Esophagus muscularis mucosa (tissue), 4 donors: ENCODE measurements around the gene RAD51B. TPM values are rescaled to one million over a fixed set of nuclear protein-coding genes. Genes with fewer than 3 reads are reported as not detected.

Source experiments
- DNase-seq: peaks from one replicate; pipeline ENCODE4 v3.0.0-alpha.2; 2017; ENCODE audit errors: extremely low spot score
- H3K27ac ChIP-seq, 4 donors: fragments of 200-600 bp; sonication (generic); replicated peaks in 1 of 4; 1 replicate in 3 of 4; 2 replicates in 1 of 4; pipeline ENCODE4 v1.5.1; 2016 to 2019; ENCODE audit warnings: mild to moderate bottlenecking in 1 of 4
- H3K27me3 ChIP-seq, 4 donors: fragments of 200-600 bp; sonication (generic); one replicate each; pipeline versions ENCODE4 v1.5.1 to v1.6.0; 2016 to 2019
- H3K36me3 ChIP-seq, 4 donors: fragments of 200-600 bp; sonication (generic); one replicate each; pipeline ENCODE4 v1.5.1; 2016 to 2019
- H3K4me1 ChIP-seq, 4 donors: fragments of 200-600 bp; sonication (generic); one replicate each; pipeline ENCODE4 v1.5.1; 2016 to 2019
- H3K4me3 ChIP-seq, 4 donors: fragments of 200-600 bp; sonication (generic); 1 replicate in 2 of 4; 2 replicates in 2 of 4; pipeline ENCODE4 v1.5.1; 2016 to 2019; ENCODE audit warnings: mild to moderate bottlenecking in 4 of 4, moderate library complexity in 1 of 4
- H3K9me3 ChIP-seq, 4 donors: fragments of 200-600 bp; sonication (generic); 1 replicate in 3 of 4; 2 replicates in 1 of 4; pipeline ENCODE4 v1.5.1; 2016 to 2019
- EP300 ChIP-seq: sonication (generic); formaldehyde crosslinking; IDR thresholded peaks from one replicate; pipeline ENCODE4 v1.6.1; 2017; ENCODE audit warnings: antibody characterized with exemption
- POLR2A ChIP-seq: fragments of 450-650 bp; IDR thresholded peaks from one replicate; pipeline ENCODE4 v1.6.1; 2017; ENCODE audit warnings: antibody characterized with exemption, moderate library complexity, mild to moderate bottlenecking, low read depth
- POLR2AphosphoS5 ChIP-seq, 2 donors: sonication (generic); formaldehyde crosslinking; IDR thresholded peaks; one replicate each; pipeline ENCODE4 v1.6.1; 2017; ENCODE audit warnings: antibody characterized with exemption in 2 of 2
- WGBS: methylation state at CpG from one replicate; pipeline ENCODE4 v1.1.5; 2018; 5-methylcytosine and 5-hydroxymethylcytosine counted together
- intact Hi-C: fragments of 100-400 bp; cut with DNase I; formaldehyde crosslinking; loops from one replicate; pipeline ENCODE4 v1.15.1; 2023
- total RNA-seq, 4 donors: library from RNA; depleted of rRNA; stranded (reverse); fragments of >200 nt; gene quantifications; one replicate each; pipeline versions ENCODE4 v1.1.0 to v1.2.1, GENCODE V29; 2016
- TF ChIP-seq, protein P1 (sequence below), 3 experiments: fragments of 200-600 bp in 2 of 3; fragments of 450-650 bp in 1 of 3; sonication (generic) in 2 of 3; IDR thresholded peaks; one replicate each; pipeline ENCODE4 v1.5.1; 2017 to 2019; ENCODE audit warnings: antibody characterized with exemption in 3 of 3, mild to moderate bottlenecking in 2 of 3, moderate library complexity in 1 of 3

Gene RAD51B
- total RNA-seq, 4 donors from 2014 or later, result 2.8 to 11.1 (median 5.1) TPM

DNA sequence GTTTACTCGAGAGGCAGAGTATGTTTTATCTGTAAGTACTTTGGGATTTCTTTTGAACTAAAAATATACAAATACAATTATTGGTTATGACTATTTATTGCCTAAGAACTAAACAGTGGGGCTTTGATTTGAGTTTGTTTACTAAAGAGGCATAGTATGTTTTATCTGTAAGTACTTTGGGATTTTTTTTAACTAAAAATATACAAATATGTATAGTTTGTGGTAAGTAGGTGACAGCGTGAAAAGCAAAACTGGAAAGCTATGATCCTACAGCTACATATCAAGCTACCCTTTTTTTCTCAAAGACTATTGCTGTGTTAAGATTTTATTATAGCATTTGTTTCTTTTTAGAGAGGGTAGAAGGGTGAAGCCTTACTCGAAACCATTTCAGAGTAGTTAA is 171.0 kb downstream of the RAD51B start:
- intact Hi-C loops, result no loop called here
- Histone ChIP-seq H3K4me1 (peaks cover 0 to 28% (median 17%) of the 10 kb centered on the region in 4 donors), H3K9me3 (no peaks in the 10 kb centered on the region), H3K36me3 (no peaks in the 10 kb centered on the region), H3K27me3 (no peaks in the 10 kb centered on the region), H3K27ac (no peak overlapping the region), H3K4me3 (no peak overlapping the region)
- TF ChIP-seq POLR2A, result no peak
- 83% methylated on average over 3 of the region's 3 CpGs for WGBS
- no peak for DNase-seq

DNA sequence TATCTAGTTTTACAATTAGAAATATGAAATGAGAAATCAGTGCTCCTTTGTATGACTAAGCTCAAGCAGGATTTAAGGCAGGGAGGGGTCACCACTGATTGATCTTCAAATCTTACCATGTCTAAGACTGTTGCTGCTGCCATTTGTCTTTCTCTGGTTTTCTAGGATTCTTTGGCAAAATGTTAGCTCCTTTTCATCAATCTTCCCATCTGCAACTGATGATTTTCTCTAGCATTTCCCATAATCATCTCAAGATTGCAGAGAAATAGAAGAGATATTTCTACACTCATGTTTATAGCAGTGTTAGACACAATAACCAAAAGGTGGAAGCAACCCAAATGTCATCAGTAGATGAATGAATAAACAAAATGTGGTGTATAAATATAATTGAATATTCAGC is 175.0 kb downstream of the RAD51B start:
- no peak overlapping the region for H3K4me3 ChIP-seq
- intact Hi-C loops, result no loop called here
- TF ChIP-seq EP300 (no peak), POLR2AphosphoS5 (IDR thresholded peaks at IDR 0.05) (no peak), POLR2A (no peak)
- TF ChIP-seq, protein P1, sequence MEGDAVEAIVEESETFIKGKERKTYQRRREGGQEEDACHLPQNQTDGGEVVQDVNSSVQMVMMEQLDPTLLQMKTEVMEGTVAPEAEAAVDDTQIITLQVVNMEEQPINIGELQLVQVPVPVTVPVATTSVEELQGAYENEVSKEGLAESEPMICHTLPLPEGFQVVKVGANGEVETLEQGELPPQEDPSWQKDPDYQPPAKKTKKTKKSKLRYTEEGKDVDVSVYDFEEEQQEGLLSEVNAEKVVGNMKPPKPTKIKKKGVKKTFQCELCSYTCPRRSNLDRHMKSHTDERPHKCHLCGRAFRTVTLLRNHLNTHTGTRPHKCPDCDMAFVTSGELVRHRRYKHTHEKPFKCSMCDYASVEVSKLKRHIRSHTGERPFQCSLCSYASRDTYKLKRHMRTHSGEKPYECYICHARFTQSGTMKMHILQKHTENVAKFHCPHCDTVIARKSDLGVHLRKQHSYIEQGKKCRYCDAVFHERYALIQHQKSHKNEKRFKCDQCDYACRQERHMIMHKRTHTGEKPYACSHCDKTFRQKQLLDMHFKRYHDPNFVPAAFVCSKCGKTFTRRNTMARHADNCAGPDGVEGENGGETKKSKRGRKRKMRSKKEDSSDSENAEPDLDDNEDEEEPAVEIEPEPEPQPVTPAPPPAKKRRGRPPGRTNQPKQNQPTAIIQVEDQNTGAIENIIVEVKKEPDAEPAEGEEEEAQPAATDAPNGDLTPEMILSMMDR (IDR thresholded peaks at IDR 0.05), result no peak

DNA sequence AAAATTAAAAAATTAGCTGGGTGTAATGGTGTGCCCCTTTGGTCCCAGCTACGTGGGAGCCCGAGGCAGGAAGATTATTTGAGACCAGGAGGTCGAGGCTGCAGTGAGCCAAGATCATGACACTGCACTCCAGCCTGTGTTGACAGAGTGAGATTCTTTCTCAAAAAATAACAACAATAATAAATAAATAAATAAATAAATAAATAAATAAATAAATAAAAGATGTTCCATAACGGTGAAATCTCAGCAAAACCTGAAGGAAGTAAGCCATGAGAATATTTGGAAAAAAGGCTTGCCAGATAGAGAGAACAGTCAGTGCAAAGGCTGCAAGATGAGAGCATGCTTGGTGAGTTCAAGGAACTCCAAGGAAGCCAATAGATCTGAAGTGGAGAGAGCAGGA is 176.7 kb downstream of the RAD51B start:
- H3K4me1 ChIP-seq, result peaks cover 0 to 20% (median 13%) of the 10 kb centered on the region in 4 donors
- intact Hi-C loops, result no loop called here
- no peaks in the 10 kb centered on the region for H3K27me3 ChIP-seq
- H3K4me3 ChIP-seq, result no peak overlapping the region
- no peak for DNase-seq
- no peak for TF ChIP-seq POLR2A
- TF ChIP-seq POLR2AphosphoS5 (IDR thresholded peaks at IDR 0.05), result no peak
- TF ChIP-seq EP300, result no peak
- TF ChIP-seq, protein P1 (IDR thresholded peaks at IDR 0.05), result no peak
- 94% methylated on average over 4 of the region's 4 CpGs for WGBS
- H3K36me3 ChIP-seq, result no peaks in the 10 kb centered on the region
- no peaks in the 10 kb centered on the region for H3K9me3 ChIP-seq
- no peak overlapping the region for H3K27ac ChIP-seq

More for the DNA sequence above, 175.0 kb downstream of the RAD51B start:
- Histone ChIP-seq H3K27ac (no peak overlapping the region), H3K9me3 (no peaks in the 10 kb centered on the region), H3K4me1 (peaks cover 0 to 9% (median 7%) of the 10 kb centered on the region in 4 donors), H3K27me3 (no peaks in the 10 kb centered on the region), H3K36me3 (no peaks in the 10 kb centered on the region)
- DNase-seq, result no peak

DNA sequence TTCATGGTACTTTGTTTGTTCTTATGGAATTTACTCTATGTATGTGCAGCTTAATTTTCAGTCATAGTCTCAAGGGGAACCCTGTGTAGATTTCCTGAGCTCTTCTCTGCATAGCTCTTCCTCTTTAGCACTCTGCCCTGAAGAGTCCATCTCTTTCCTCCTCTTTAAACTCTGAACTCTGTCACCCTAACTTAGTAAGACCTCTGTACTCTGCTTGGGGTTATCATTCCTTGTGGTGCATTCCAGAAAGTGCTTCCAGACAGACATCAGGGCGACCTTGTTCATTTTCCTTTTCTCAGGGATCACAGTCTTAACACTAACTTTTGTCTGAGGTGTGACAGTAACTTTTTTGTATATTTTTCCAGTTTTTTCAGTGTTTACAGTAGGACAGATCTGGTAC is 179.3 kb downstream of the RAD51B start:
- Histone ChIP-seq H3K36me3 (no peaks in the 10 kb centered on the region), H3K4me1 (peaks cover 0 to 20% (median 13%) of the 10 kb centered on the region in 4 donors), H3K27me3 (no peaks in the 10 kb centered on the region), H3K9me3 (peaks cover 0 to 6% (median 3%) of the 10 kb centered on the region in 4 donors), H3K4me3 (no peak overlapping the region), H3K27ac (no peak overlapping the region)
- intact Hi-C loops, result no loop called here
- TF ChIP-seq POLR2A (no peak), EP300 (no peak), POLR2AphosphoS5 (IDR thresholded peaks at IDR 0.05) (no peak)
- TF ChIP-seq, protein P1 (IDR thresholded peaks at IDR 0.05), result no peak
- no peak for DNase-seq
- 95% methylated on average over 1 of the region's 1 CpG for WGBS

DNA sequence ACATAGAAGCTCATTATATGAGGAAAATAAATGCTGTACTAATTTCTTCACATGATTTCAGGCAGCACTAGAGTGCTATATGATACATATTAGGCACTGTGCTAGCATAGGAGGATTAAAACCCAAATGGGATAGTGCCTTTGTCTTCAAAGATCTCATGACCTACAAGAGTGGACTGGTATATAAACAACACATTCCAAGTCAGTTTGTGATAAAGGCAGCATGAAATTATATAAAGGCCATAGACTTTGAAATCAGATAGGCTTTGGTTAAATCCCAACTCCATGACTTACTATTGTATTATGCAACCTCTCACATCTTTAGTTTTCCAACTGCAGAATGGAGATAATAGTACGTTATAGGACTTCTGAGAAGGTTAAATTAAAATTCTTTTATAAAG is 179.7 kb downstream of the RAD51B start:
- TF ChIP-seq POLR2AphosphoS5 (IDR thresholded peaks at IDR 0.05) (no peak), EP300 (no peak), POLR2A (no peak)
- TF ChIP-seq, protein P1 (IDR thresholded peaks at IDR 0.05), result no peak
- DNase-seq, result no peak
- WGBS, result 79% methylated on average over 1 of the region's 1 CpG
- Histone ChIP-seq H3K36me3 (no peaks in the 10 kb centered on the region), H3K4me3 (no peak overlapping the region), H3K27ac (no peak overlapping the region), H3K4me1 (peaks cover 0 to 20% (median 13%) of the 10 kb centered on the region in 4 donors), H3K9me3 (peaks cover 0 to 6% (median 3%) of the 10 kb centered on the region in 4 donors), H3K27me3 (no peaks in the 10 kb centered on the region)
- intact Hi-C loops, result no loop called here
